Heart left ventricle (tissue), 16 donors: ENCODE data around the gene FBXL19. TPM values are rescaled to one million over a fixed set of nuclear protein-coding genes. Genes with fewer than 3 reads are reported as not detected.
A peak's percentile ranks its signal among the peaks of the same experiment; 100 is the strongest.

Experiments
- ATAC-seq, 4 donors: fragments of 200-7000 bp; cut with Tn5 transposase; one replicate each; pipeline ENCODE4 v1.9.1; 2020 to 2022; ENCODE audit warnings: moderate library complexity in 4 of 4, mild to moderate bottlenecking in 3 of 4, moderate number of reproducible peaks in 1 of 4
- DNase-seq, 5 donors: peaks; one replicate each; pipeline ENCODE4 v3.0.0-alpha.2; 2020
- H3K27ac ChIP-seq, 12 donors: fragments of 200-600 bp; sonication (generic) in 4 of 12; one replicate each; pipeline versions ENCODE4 v1.5.0 to v1.8.0; 2016 to 2022; ENCODE audit warnings: mild to moderate bottlenecking in 2 of 12
- H3K27me3 ChIP-seq, 9 donors: fragments of 200-600 bp; sonication (generic) in 2 of 9; one replicate each; pipeline versions ENCODE4 v1.5.1 to v1.8.0; 2016 to 2022; ENCODE audit warnings: mild to moderate bottlenecking in 3 of 9
- H3K36me3 ChIP-seq, 9 donors: fragments of 200-600 bp; sonication (generic) in 2 of 9; one replicate each; pipeline versions ENCODE4 v1.5.0 to v1.8.0; 2018 to 2022; ENCODE audit warnings: mild to moderate bottlenecking in 2 of 9
- H3K4me1 ChIP-seq, 12 donors: fragments of 200-600 bp; sonication (generic) in 4 of 12; one replicate each; pipeline versions ENCODE4 v1.5.0 to v1.8.0; 2016 to 2022; ENCODE audit warnings: mild to moderate bottlenecking in 3 of 12
- H3K4me3 ChIP-seq, 12 donors: fragments of 200-600 bp; sonication (generic) in 4 of 12; one replicate each; pipeline versions ENCODE4 v1.5.0 to v1.8.0; 2017 to 2022; ENCODE audit warnings: mild to moderate bottlenecking in 9 of 12, moderate library complexity in 4 of 12
- H3K9me3 ChIP-seq, 12 donors: fragments of 200-600 bp; sonication (generic) in 4 of 12; one replicate each; pipeline versions ENCODE4 v1.5.0 to v1.8.0; 2016 to 2022; ENCODE audit warnings: mild to moderate bottlenecking in 1 of 12
- CTCF ChIP-seq, 12 donors: fragments of 200-600 bp; sonication (generic) in 4 of 12; IDR thresholded peaks; one replicate each; pipeline versions ENCODE4 v1.5.0 to v1.8.0; 2018 to 2022; ENCODE audit warnings: antibody characterized with exemption in 12 of 12, mild to moderate bottlenecking in 5 of 12
- POLR2A ChIP-seq, 2 donors: fragments of 450-650 bp; IDR thresholded peaks; one replicate each; pipeline ENCODE4 v1.6.1; 2017; ENCODE audit warnings: antibody characterized with exemption in 2 of 2, mild to moderate bottlenecking in 2 of 2, moderate library complexity in 2 of 2
- WGBS, 4 donors: extraction: QIAGEN DNeasy Blood & Tissue Kit in 2 of 4; methylation state at CpG; one replicate each; pipeline versions ENCODE4 v1.1.5 to v1.1.7; 2013 to 2018; 5-methylcytosine and 5-hydroxymethylcytosine counted together
- intact Hi-C, 10 donors: fragments of 100-400 bp; cut with DNase I; formaldehyde crosslinking; loops; one replicate each; pipeline versions ENCODE4 v1.11.1 to v1.14.2; 2022
- polyA plus RNA-seq, 2 donors: library from polyadenylated mRNA; stranded (reverse); fragments of 200-250 nt; gene quantifications; one replicate each; pipeline ENCODE4 v1.2.3, GENCODE V29; 2013
- total RNA-seq, 9 donors: library from RNA; depleted of rRNA in 2 of 9; stranded (reverse); fragments of >200 nt in 2 of 9; fragmentation: NEBNext Ultra II Directional in 3 of 9; extraction: Animal tissue kit (Norgen Biotek cat#: 25700) in 3 of 9; gene quantifications; one replicate each; pipeline versions ENCODE4 v1.1.0 to v1.2.4, GENCODE V29; 2016 to 2023
- donor health status: ischemic (EF 13 %, LVEDD 7.1; RV severe dilation, severe dysfunction).
- donor health status: healthy with polysubstance abuse.
- donor health status: DM: no; HTN: yes; CAD: no.
- donor health status: DM: no; HTN: no; CAD: no.
- donor health status: ischemic (EF 25% LVEDD 6.9; RV normal size, moderate dysfunction).
- donor health status: ischemic (EF 25% LVEDD 5.7; RV mildly dilated, moderate dysfunction).
- donor health status: healthy.
- donor health status: DM: yes; HTN: yes; CAD: no.
- donor health status: ischemic (EF 35%, LVEDD 5.7; RV mildly dilated, moderate dysfunction).
- donor health status: nonischemic (EF 11% LVEDD 7.7; RV severe dilation, severe dysfunction).
- donor health status: DM: yes; HTN: yes; CAD: no.
- donor health status: PGD.
- donor health status: ischemic (EF 29% LVEDD 5.4; RV normal size, mild dysfunction).
- donor health status: nonischemic (EF 23%, LVEDD 6.1; RV moderate dilation, normal function).

FBXL19 gene
- total and polyA plus RNA-seq, 11 donors = 4.5 to 15.5 (median 7.9) TPM

- DNase-seq (peak; percentile 74 to 92 (median 79)), ATAC-seq (peak; percentile 38 to 93 (median 80))
- Histone ChIP-seq H3K27ac (peak overlapping the region; percentile 68 to 96 (median 92)), H3K4me3 (peak overlapping the region; percentile 29 to 72 (median 62)), H3K27me3 (no peaks in the 10 kb centered on the region), H3K4me1 (peaks cover 0 to 38% (median 22%) of the 10 kb centered on the region in 12 donors), H3K36me3 (no peaks in the 10 kb centered on the region), H3K9me3 (no peaks in the 10 kb centered on the region)
- TF ChIP-seq POLR2A (IDR thresholded peaks at IDR 0.05) (no peak), CTCF (IDR thresholded peaks at IDR 0.05) (peak in 10 of 12 donors; percentile 6 to 58 (median 24))
- WGBS, 4 donors = 9 to 30% (median 12%) methylated on average over 30 to 99 of the region's 99 CpGs
- intact Hi-C loops = loop anchor here in 8 of 10 donors (1.0 to 5.0 kb wide), 4 partner anchors 20 to 60 kb away; no protein-coding TSS in a partner anchor
These were observed 21.1 kb upstream of the FBXL19 start for GRCh38 chr16:30902029-30902972.

GRCh38 chr16:30903002-30903401, 20.4 kb upstream of the FBXL19 start:
- TF ChIP-seq POLR2A (IDR thresholded peaks at IDR 0.05) = no peak
- TF ChIP-seq CTCF (IDR thresholded peaks at IDR 0.05) = no peak
- no peaks in the 10 kb centered on the region for H3K9me3 ChIP-seq
- peak overlapping the region; percentile 68 to 96 (median 92) for H3K27ac ChIP-seq
- H3K4me3 ChIP-seq = peak overlapping the region in 8 of 12 donors; percentile 43 to 72 (median 63)
- H3K36me3 ChIP-seq = no peaks in the 10 kb centered on the region
- peaks cover 0 to 35% (median 20%) of the 10 kb centered on the region in 12 donors for H3K4me1 ChIP-seq
- peak in 1 of 4 donors; percentile 24 for ATAC-seq
- no peak for DNase-seq
- intact Hi-C loops = loop anchor here in 6 of 10 donors (5.0 kb wide), 2 partner anchors 56 to 61 kb away; no protein-coding TSS in a partner anchor
- 68 to 78% (median 71%) methylated on average over 4 of the region's 4 CpGs for whole genome bisulfite sequencing, 4 donors
- H3K27me3 ChIP-seq = no peaks in the 10 kb centered on the region

GRCh38 chr16:30903596-30903995, 19.8 kb upstream of the FBXL19 start:
- Histone ChIP-seq H3K27ac (peak overlapping the region; percentile 49 to 96 (median 91)), H3K27me3 (no peaks in the 10 kb centered on the region), H3K4me1 (peaks cover 0 to 35% (median 20%) of the 10 kb centered on the region in 12 donors), H3K36me3 (no peaks in the 10 kb centered on the region), H3K4me3 (peak overlapping the region in 1 of 12 donors; percentile 16), H3K9me3 (no peaks in the 10 kb centered on the region)
- peak in 3 of 5 donors; percentile 53 to 61 (median 61) for DNase-seq
- 38 to 83% (median 64%) methylated on average over 4 of the region's 4 CpGs for WGBS, 4 donors
- ATAC-seq = peak; percentile 20 to 72 (median 40)
- TF ChIP-seq CTCF (IDR thresholded peaks at IDR 0.05) (no peak), POLR2A (IDR thresholded peaks at IDR 0.05) (no peak)
- intact Hi-C loops = loop anchor here in 6 of 10 donors (5.0 kb wide), 2 partner anchors 56 to 61 kb away; no protein-coding TSS in a partner anchor
